GM10266 (cell line): Measurements from ENCODE around the gene CAV1.
"Not testable (repeated sequence)": the region's sequence is repeated elsewhere in the genome, so short reads cannot be mapped to it uniquely, and the experiment has no call there.

Source experiments
- DNase-seq: peaks from one replicate; pipeline ENCODE4 v3.0.0; 2012; ENCODE audit errors: extremely low spot score
- CTCF ChIP-seq: IDR thresholded peaks from 2 replicates; pipeline ENCODE4 v1.5.1; 2012; ENCODE audit warnings: mild to moderate bottlenecking, low read depth; ENCODE audit not compliant: control insufficient read depth, insufficient read depth; ENCODE audit errors: missing control alignments

The CAV1 gene

GRCh38 chr7:116582164-116582732 lies 57.4 kb downstream of the CAV1 start:
- DNase-seq, result no peak
- no peak for TF ChIP-seq CTCF

DNA sequence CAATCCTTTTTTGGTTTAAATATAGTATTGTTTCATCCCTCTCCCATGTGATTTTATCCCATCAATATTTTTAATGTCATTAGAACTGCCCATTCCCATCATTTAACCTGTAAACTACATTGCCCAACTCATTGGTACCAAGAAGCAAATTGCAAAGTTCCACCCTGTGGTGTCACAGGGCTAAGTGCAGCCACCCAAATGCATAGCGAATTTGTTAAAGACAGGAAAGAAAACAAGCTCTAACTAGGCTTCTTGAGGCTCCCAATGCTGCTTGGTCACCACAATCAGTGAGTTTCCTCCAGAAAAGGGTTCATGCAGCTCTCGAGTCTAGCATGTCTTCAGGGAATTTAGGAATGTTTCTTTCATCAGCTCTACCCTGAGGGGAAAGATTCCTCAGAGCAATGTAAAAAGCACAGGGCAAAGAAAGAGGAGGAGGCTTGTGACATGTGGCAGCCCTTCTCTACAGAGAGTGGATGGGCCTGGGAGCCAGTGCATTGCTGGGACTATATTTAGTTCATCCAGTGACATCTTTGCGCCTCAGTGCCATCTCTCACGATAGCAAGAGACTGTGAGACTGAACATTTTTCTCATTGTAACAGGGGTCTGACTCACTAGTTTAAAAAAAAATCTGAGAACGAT lies 58.1 kb downstream of the CAV1 start:
- no peak for TF ChIP-seq CTCF
- peak; percentile 9 for DNase-seq

GRCh38 chr7:116583653-116584052 lies 58.8 kb downstream of the CAV1 start:
- peak; percentile 70 for DNase-seq
- peak; percentile 30 for TF ChIP-seq CTCF

GRCh38 chr7:116584721-116585120 lies 59.9 kb downstream of the CAV1 start:
- no peak for DNase-seq
- TF ChIP-seq CTCF, result no peak

- TF ChIP-seq CTCF, result no peak
- no peak for DNase-seq
Measured at GRCh38 chr7:116585392-116585791, 60.6 kb downstream of the CAV1 start.

GRCh38 chr7:116585967-116586366 lies 61.1 kb downstream of the CAV1 start:
- no peak for TF ChIP-seq CTCF
- no peak for DNase-seq

DNA sequence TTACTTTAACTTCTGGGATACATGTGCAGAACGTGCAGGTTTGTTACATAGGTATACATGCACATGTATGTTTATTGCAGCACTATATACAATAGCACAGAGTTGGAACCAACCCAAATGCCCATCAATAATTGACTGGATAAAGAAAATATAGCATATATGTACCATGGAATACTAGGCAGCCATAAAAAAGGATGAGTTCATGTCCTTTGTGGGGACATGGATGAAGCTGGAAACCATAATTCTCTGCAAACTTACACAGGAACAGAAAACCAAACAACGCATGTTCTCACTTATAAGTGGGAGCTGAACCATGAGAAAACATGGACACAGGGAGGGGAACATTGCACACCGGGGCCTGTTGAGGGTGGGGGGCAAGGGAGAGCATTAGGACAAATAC lies 62.4 kb downstream of the CAV1 start:
- DNase-seq, result not testable (repeated sequence)
